ENCODE results near the gene SMYD3. TPM values are rescaled to one million over a fixed set of nuclear protein-coding genes. Genes with fewer than 3 reads are reported as not detected.

SMYD3 gene
- total and polyA plus RNA-seq, 2 donors (not counting 1 experiment from before 2014, with no cell fraction given) = 69.4 to 83.1 TPM

GRCh38 chr1:245880754-245881403, 626.2 kb downstream of the SMYD3 start:
- no peaks in the 10 kb centered on the region for H3K79me2 ChIP-seq (ENCODE audit: control insufficient read depth, insufficient read depth, low read length)
- no peak overlapping the region for H3K4me3 ChIP-seq (replicated peaks in 1 of 4; ENCODE audit: control extremely low read depth in 1 of 4, insufficient read depth in 1 of 4, low read depth in 3 of 4, low read length in 4 of 4)
- peak overlapping the region; percentile 40 for H3K27ac ChIP-seq (ENCODE audit: insufficient read depth, low read length)
- H3K4me2 ChIP-seq (ENCODE audit: extremely low read depth, insufficient read depth, low read length) = no peak overlapping the region
- H3K4me1 ChIP-seq (ENCODE audit: control insufficient read depth, extremely low read depth, insufficient read depth, low read length) = peaks cover 7% of the 10 kb centered on the region
- no peak overlapping the region for H3K9ac ChIP-seq (ENCODE audit: insufficient read depth, low read length)
- H3K36me3 ChIP-seq (ENCODE audit: control insufficient read depth, insufficient read depth, low read length) = no peaks in the 10 kb centered on the region
- DNase-seq (ENCODE audit: low read depth in 2 of 2) = peak; percentile 73 to 99
- no peaks in the 10 kb centered on the region for H3K27me3 ChIP-seq (ENCODE audit: control insufficient read depth, insufficient read depth, low read length)
- TF ChIP-seq EZH2 (IDR thresholded peaks at IDR 0.05; ENCODE audit: low read length, missing control alignments) (no peak), CTCF (conservative IDR thresholded peaks at IDR 0.05 in 1 of 2, IDR thresholded peaks at IDR 0.05 in 1 of 2; ENCODE audit: low read depth in 1 of 2, low read length in 2 of 2) (no peak)
- H4K20me1 ChIP-seq (ENCODE audit: control insufficient read depth, extremely low read depth, insufficient read depth, low read length) = no peaks in the 10 kb centered on the region
- no peaks in the 10 kb centered on the region for H3K9me3 ChIP-seq (ENCODE audit: control insufficient read depth, insufficient read depth, low read depth, low read length)
- H2AFZ ChIP-seq (ENCODE audit: low read length) = no peak overlapping the region

GRCh38 chr1:245879091-245879490, 628.0 kb downstream of the SMYD3 start:
- Histone ChIP-seq H3K27ac (ENCODE audit: insufficient read depth, low read length) (no peak overlapping the region), H4K20me1 (ENCODE audit: control insufficient read depth, extremely low read depth, insufficient read depth, low read length) (no peaks in the 10 kb centered on the region), H3K9me3 (ENCODE audit: control insufficient read depth, insufficient read depth, low read depth, low read length) (no peaks in the 10 kb centered on the region), H3K9ac (ENCODE audit: insufficient read depth, low read length) (no peak overlapping the region), H3K4me3 (replicated peaks in 1 of 4; ENCODE audit: control extremely low read depth in 1 of 4, insufficient read depth in 1 of 4, low read depth in 3 of 4, low read length in 4 of 4) (no peak overlapping the region), H2AFZ (ENCODE audit: low read length) (no peak overlapping the region), H3K4me1 (ENCODE audit: control insufficient read depth, extremely low read depth, insufficient read depth, low read length) (peaks cover 16% of the 10 kb centered on the region), H3K79me2 (ENCODE audit: control insufficient read depth, insufficient read depth, low read length) (no peaks in the 10 kb centered on the region), H3K36me3 (ENCODE audit: control insufficient read depth, insufficient read depth, low read length) (no peaks in the 10 kb centered on the region), H3K27me3 (ENCODE audit: control insufficient read depth, insufficient read depth, low read length) (no peaks in the 10 kb centered on the region), H3K4me2 (ENCODE audit: extremely low read depth, insufficient read depth, low read length) (no peak overlapping the region)
- no peak for DNase-seq (ENCODE audit: low read depth in 2 of 2)
- TF ChIP-seq EZH2 (IDR thresholded peaks at IDR 0.05; ENCODE audit: low read length, missing control alignments) (no peak), CTCF (conservative IDR thresholded peaks at IDR 0.05 in 1 of 2, IDR thresholded peaks at IDR 0.05 in 1 of 2; ENCODE audit: low read depth in 1 of 2, low read length in 2 of 2) (no peak)

- no peak overlapping the region for H3K4me2 ChIP-seq (ENCODE audit: extremely low read depth, insufficient read depth, low read length)
- no peak overlapping the region for H3K9ac ChIP-seq (ENCODE audit: insufficient read depth, low read length)
- DNase-seq (ENCODE audit: low read depth in 2 of 2) = no peak
- no peak for TF ChIP-seq EZH2 (IDR thresholded peaks at IDR 0.05; ENCODE audit: low read length, missing control alignments)
- TF ChIP-seq CTCF (conservative IDR thresholded peaks at IDR 0.05 in 1 of 2, IDR thresholded peaks at IDR 0.05 in 1 of 2; ENCODE audit: low read depth in 1 of 2, low read length in 2 of 2) = no peak
- peaks cover 18% of the 10 kb centered on the region for H3K4me1 ChIP-seq (ENCODE audit: control insufficient read depth, extremely low read depth, insufficient read depth, low read length)
- H2AFZ ChIP-seq (ENCODE audit: low read length) = no peak overlapping the region
- no peak overlapping the region for H3K27ac ChIP-seq (ENCODE audit: insufficient read depth, low read length)
- no peaks in the 10 kb centered on the region for H3K36me3 ChIP-seq (ENCODE audit: control insufficient read depth, insufficient read depth, low read length)
- no peaks in the 10 kb centered on the region for H3K27me3 ChIP-seq (ENCODE audit: control insufficient read depth, insufficient read depth, low read length)
- H3K4me3 ChIP-seq (replicated peaks in 1 of 4; ENCODE audit: control extremely low read depth in 1 of 4, insufficient read depth in 1 of 4, low read depth in 3 of 4, low read length in 4 of 4) = no peak overlapping the region
- no peaks in the 10 kb centered on the region for H4K20me1 ChIP-seq (ENCODE audit: control insufficient read depth, extremely low read depth, insufficient read depth, low read length)
- H3K79me2 ChIP-seq (ENCODE audit: control insufficient read depth, insufficient read depth, low read length) = no peaks in the 10 kb centered on the region
- no peaks in the 10 kb centered on the region for H3K9me3 ChIP-seq (ENCODE audit: control insufficient read depth, insufficient read depth, low read depth, low read length)
Measured at GRCh38 chr1:245878585-245878984, 628.5 kb downstream of the SMYD3 start.
